B cell (primary cell): ENCODE results near the gene ZBED1. TPM values are rescaled to one million over a fixed set of nuclear protein-coding genes. Genes with fewer than 3 reads are reported as not detected.
"Not testable (repeated sequence)": the region's sequence is repeated elsewhere in the genome, so short reads cannot be mapped to it uniquely, and the experiment has no call there.

Experiments used
- ATAC-seq: fragments of 200-7000 bp; cut with Tn5 transposase; one replicate; pipeline ENCODE4 v1.10.0; 2021; ENCODE audit warnings: low read depth, mild to moderate bottlenecking, moderate number of reproducible peaks, moderate library complexity
- CTCF ChIA-PET: fragments of 350-600 bp; sonication (Branson Sonifier 250); formaldehyde crosslinking; loops from one replicate; lab custom pipeline; 2021; ENCODE audit warnings: antibody characterized with exemption, inconsistent platforms; lab: Charles Lee
- POLR2A ChIA-PET: fragments of 350-600 bp; sonication (Branson Sonifier 250); formaldehyde crosslinking; loops from one replicate; lab custom pipeline; 2021; ENCODE audit warnings: antibody characterized with exemption; lab: Charles Lee
- DNase-seq: peaks from one replicate; pipeline ENCODE4 v3.0.0; 2013
- H2AFZ ChIP-seq: 2 replicates; pipeline ENCODE4 v1.6.1; 2012; ENCODE audit warnings: mild to moderate bottlenecking, low read depth, low read length; ENCODE audit not compliant: insufficient read depth, poor library complexity, severe bottlenecking
- H3K27ac ChIP-seq, 2 donors: 1 replicate in 1 of 2; 2 replicates in 1 of 2; pipeline ENCODE4 v1.5.1; 2012 to 2013; ENCODE audit warnings: low read length in 2 of 2, mild to moderate bottlenecking in 2 of 2, moderate library complexity in 1 of 2
- H3K27me3 ChIP-seq, 4 experiments: fragments of 200-600 bp in 1 of 4; sonication (generic) in 1 of 4; replicated peaks in 1 of 4; 1 replicate in 2 of 4; 2 replicates in 2 of 4; pipeline versions ENCODE4 v1.6.1 to v1.7.0; 2013 to 2016; ENCODE audit warnings: low read length in 3 of 4, mild to moderate bottlenecking in 2 of 4, mixed read lengths in 1 of 4, moderate library complexity in 1 of 4; ENCODE audit not compliant: insufficient read depth in 4 of 4, control insufficient read depth in 3 of 4; ENCODE audit errors: control extremely low read depth in 1 of 4
- H3K36me3 ChIP-seq, 2 experiments: replicated peaks in 1 of 2; 1 replicate in 1 of 2; 2 replicates in 1 of 2; pipeline versions ENCODE4 v1.6.1 to v1.7.1; 2013; ENCODE audit warnings: low read length in 1 of 2; ENCODE audit not compliant: insufficient read depth in 2 of 2, control insufficient read depth in 1 of 2; ENCODE audit errors: control extremely low read depth in 1 of 2, extremely low read depth in 1 of 2
- H3K4me1 ChIP-seq, 2 donors: fragments of 200-600 bp in 1 of 2; sonication (generic) in 1 of 2; 1 replicate in 1 of 2; 2 replicates in 1 of 2; pipeline versions ENCODE4 v1.5.1 to v1.6.1; 2013 to 2017; ENCODE audit warnings: low read length in 2 of 2; ENCODE audit not compliant: control insufficient read depth in 2 of 2, insufficient read depth in 2 of 2
- H3K4me2 ChIP-seq: replicated peaks from 2 replicates; pipeline ENCODE3; 2012; ENCODE audit warnings: mild to moderate bottlenecking, low read depth, low read length; ENCODE audit not compliant: poor library complexity, severe bottlenecking
- H3K4me3 ChIP-seq, 5 experiments: fragments of 200-600 bp in 1 of 5; sonication (generic) in 1 of 5; 1 replicate in 3 of 5; 2 replicates in 2 of 5; pipeline versions ENCODE4 v1.5.1 to v1.7.0; 2011 to 2016; ENCODE audit warnings: low read length in 4 of 5, mild to moderate bottlenecking in 4 of 5, low read depth in 2 of 5, control low read depth in 1 of 5, moderate library complexity in 1 of 5; ENCODE audit not compliant: insufficient read depth in 1 of 5; ENCODE audit errors: control extremely low read depth in 1 of 5, extremely low read depth in 1 of 5
- H3K79me2 ChIP-seq: fragments of 200-600 bp; sonication (generic); one replicate; pipeline ENCODE4 v1.6.0; 2016; ENCODE audit warnings: low read length; ENCODE audit not compliant: control insufficient read depth, insufficient read depth
- H3K9ac ChIP-seq: fragments of 200-600 bp; sonication (generic); 2 replicates; pipeline ENCODE4 v1.6.1; 2017; ENCODE audit warnings: mild to moderate bottlenecking, low read length, moderate library complexity
- H3K9me3 ChIP-seq, 3 donors: one replicate each; pipeline versions ENCODE4 v1.6.1 to v1.7.1; 2013; ENCODE audit warnings: low read length in 2 of 3; ENCODE audit not compliant: control insufficient read depth in 2 of 3, insufficient read depth in 1 of 3; ENCODE audit errors: control extremely low read depth in 1 of 3
- H4K20me1 ChIP-seq: 2 replicates; pipeline ENCODE4 v1.6.0; 2012; ENCODE audit warnings: mild to moderate bottlenecking, low read length; ENCODE audit not compliant: insufficient read depth, control insufficient read depth, poor library complexity, severe bottlenecking
- H3K27ac Mint-ChIP-seq: one replicate; pipeline ENCODE4 v1.8.0; 2021; ENCODE audit warnings: mixed read lengths
- H3K27me3 Mint-ChIP-seq: one replicate; pipeline ENCODE4 v1.8.0; 2021; ENCODE audit warnings: mixed read lengths
- H3K4me1 Mint-ChIP-seq: one replicate; pipeline ENCODE4 v1.8.0; 2021; ENCODE audit warnings: mixed read lengths
- H3K4me3 Mint-ChIP-seq: one replicate; pipeline ENCODE4 v1.8.0; 2021; ENCODE audit warnings: mixed read lengths
- H3K9me3 Mint-ChIP-seq: one replicate; pipeline ENCODE4 v1.8.0; 2022; ENCODE audit warnings: mixed read lengths; ENCODE audit not compliant: insufficient read depth
- EZH2 ChIP-seq: IDR thresholded peaks from 2 replicates; pipeline ENCODE4 v1.6.1; 2012; ENCODE audit warnings: borderline replicate concordance, low read depth, mild to moderate bottlenecking, moderate library complexity, low read length; ENCODE audit not compliant: insufficient read depth, poor library complexity, severe bottlenecking
- WGBS: methylation state at CpG from one replicate; pipeline ENCODE4 v1.1.5; 2013; ENCODE audit warnings: missing lambda C conversion rate; ENCODE audit not compliant: insufficient coverage; 5-methylcytosine and 5-hydroxymethylcytosine counted together
- intact Hi-C: fragments of 100-400 bp; cut with micrococcal nuclease; formaldehyde crosslinking; loops from one replicate; pipeline ENCODE4 v1.10.0; 2022
- polyA plus RNA-seq: library from polyadenylated mRNA; depleted of rRNA; stranded (reverse); fragments of >200 nt; gene quantifications from 2 replicates; pipeline ENCODE4 v1.2.3, GENCODE V29; 2012
- total RNA-seq, 2 donors: library from RNA; stranded (reverse); fragments of 120-200 nt in 1 of 2; gene quantifications; 1 replicate in 1 of 2; 2 replicates in 1 of 2; pipeline versions ENCODE4 v1.2.3 to v1.2.4, GENCODE V29; 2013 to 2022
- TF ChIP-seq, protein P1 (sequence below): fragments of 200-600 bp; IDR thresholded peaks from one replicate; pipeline ENCODE4 v1.8.0; 2022; ENCODE audit warnings: antibody characterized with exemption, mild to moderate bottlenecking

The ZBED1 gene
- total and polyA plus RNA-seq, 2 donors (not counting 1 experiment from before 2014, with no cell fraction given) = 20.3 to 44.7 TPM

DNA sequence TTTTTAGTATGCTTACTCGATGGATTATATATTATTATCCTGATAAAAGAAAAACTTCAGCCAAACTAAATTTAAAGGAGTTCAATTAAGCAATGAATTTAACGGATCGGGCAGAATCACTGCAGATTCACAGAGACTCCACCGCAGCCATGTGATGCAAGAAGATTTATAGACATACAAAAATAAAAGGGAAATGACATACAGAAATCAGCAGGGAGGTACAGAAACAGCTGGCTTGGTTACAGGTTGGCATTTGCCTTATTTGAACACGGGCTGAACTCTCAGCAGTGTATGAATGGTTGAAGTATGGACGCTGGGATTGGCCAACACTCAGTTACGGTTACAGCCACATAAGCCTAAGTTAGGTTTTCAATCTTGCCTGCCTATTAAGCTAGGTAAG is 35.4 kb upstream of the ZBED1 start:
- DNase-seq (no peak), ATAC-seq (no peak)
- no peak overlapping the region for H3K9ac ChIP-seq
- H4K20me1 ChIP-seq = no peaks in the 10 kb centered on the region
- no peak overlapping the region for H3K4me2 ChIP-seq
- intact Hi-C loops = no loop called here
- POLR2A ChIA-PET = no interaction called here
- no peak overlapping the region for H3K27ac ChIP-seq
- no peak overlapping the region for H3K27ac Mint-ChIP-seq
- no peaks in the 10 kb centered on the region for H3K4me1 ChIP-seq
- H3K79me2 ChIP-seq = no peaks in the 10 kb centered on the region
- no peak overlapping the region for H3K4me3 Mint-ChIP-seq
- H3K4me1 Mint-ChIP-seq = no peaks in the 10 kb centered on the region
- H2AFZ ChIP-seq = no peak overlapping the region
- 0% methylated on average over 3 of the region's 7 CpGs for WGBS
- CTCF ChIA-PET = no interaction called here
- no peaks in the 10 kb centered on the region for H3K36me3 ChIP-seq
- H3K9me3 Mint-ChIP-seq = no peaks in the 10 kb centered on the region
- no peaks in the 10 kb centered on the region for H3K9me3 ChIP-seq
- H3K4me3 ChIP-seq = no peak overlapping the region
- TF ChIP-seq EZH2 = no peak
- TF ChIP-seq, protein P1, sequence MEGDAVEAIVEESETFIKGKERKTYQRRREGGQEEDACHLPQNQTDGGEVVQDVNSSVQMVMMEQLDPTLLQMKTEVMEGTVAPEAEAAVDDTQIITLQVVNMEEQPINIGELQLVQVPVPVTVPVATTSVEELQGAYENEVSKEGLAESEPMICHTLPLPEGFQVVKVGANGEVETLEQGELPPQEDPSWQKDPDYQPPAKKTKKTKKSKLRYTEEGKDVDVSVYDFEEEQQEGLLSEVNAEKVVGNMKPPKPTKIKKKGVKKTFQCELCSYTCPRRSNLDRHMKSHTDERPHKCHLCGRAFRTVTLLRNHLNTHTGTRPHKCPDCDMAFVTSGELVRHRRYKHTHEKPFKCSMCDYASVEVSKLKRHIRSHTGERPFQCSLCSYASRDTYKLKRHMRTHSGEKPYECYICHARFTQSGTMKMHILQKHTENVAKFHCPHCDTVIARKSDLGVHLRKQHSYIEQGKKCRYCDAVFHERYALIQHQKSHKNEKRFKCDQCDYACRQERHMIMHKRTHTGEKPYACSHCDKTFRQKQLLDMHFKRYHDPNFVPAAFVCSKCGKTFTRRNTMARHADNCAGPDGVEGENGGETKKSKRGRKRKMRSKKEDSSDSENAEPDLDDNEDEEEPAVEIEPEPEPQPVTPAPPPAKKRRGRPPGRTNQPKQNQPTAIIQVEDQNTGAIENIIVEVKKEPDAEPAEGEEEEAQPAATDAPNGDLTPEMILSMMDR = no peak
- peaks cover 12% of the 10 kb centered on the region for H3K27me3 Mint-ChIP-seq
- no peaks in the 10 kb centered on the region for H3K27me3 ChIP-seq

DNA sequence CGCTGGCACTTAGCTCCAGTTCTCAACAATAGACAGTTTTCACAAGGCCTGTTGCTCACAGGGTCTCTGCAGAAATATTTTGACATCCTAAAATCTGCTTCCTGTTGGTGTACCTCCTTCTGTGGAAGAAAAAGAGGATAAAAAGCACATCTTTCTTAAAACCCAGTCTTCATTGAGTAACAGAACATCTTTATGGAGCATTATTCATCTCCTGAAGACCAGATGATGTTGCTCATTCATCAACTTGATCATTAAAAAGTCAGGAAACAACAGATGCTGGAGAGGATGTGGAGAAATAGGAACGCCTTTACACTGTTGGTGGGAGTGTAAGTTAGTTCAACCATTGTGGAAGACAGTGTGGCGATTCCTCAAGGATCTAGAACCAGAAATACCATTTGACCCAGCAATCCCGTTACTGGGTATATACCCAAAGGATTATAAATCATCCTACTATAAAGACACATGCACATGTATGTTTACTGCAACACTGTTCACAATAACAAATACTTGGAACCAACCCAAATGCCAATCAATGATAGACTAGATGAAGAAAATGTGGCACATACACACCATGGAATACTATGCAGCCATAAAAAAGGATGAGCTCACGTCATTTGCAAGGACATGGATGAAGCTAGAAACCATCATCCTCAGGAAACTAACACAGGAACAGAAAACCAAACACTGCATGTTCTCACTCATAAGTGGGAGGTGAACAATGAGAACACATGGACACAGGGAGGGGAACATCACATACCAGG is 33.7 kb upstream of the ZBED1 start:
- H3K4me3 Mint-ChIP-seq, H3K4me1 ChIP-seq, intact Hi-C loops, H2AFZ ChIP-seq, H3K9me3 Mint-ChIP-seq, H3K27ac ChIP-seq, DNase-seq, H3K4me3 ChIP-seq, H3K9me3 ChIP-seq, CTCF ChIA-PET, POLR2A ChIA-PET, ATAC-seq, H3K4me1 Mint-ChIP-seq, H3K27ac Mint-ChIP-seq, H3K36me3 ChIP-seq, H3K27me3 ChIP-seq, H3K79me2 ChIP-seq, H4K20me1 ChIP-seq, H3K4me2 ChIP-seq, H3K9ac ChIP-seq: not testable (repeated sequence)
- no CpG with 5 or more reads among the region's 5 CpGs for WGBS
- H3K27me3 Mint-ChIP-seq = peaks cover 12% of the 10 kb centered on the region
